Peyer's patch (tissue), 4 donors: ENCODE results near the gene FIZ1.

Experiments used
- POLR2A ChIP-seq, 2 donors: fragments of 450-650 bp; IDR thresholded peaks; one replicate each; pipeline ENCODE4 v1.5.1; 2017; ENCODE audit warnings: antibody characterized with exemption in 2 of 2, mild to moderate bottlenecking in 2 of 2, moderate library complexity in 2 of 2
- TF ChIP-seq, protein P1 (sequence below), 6 experiments: fragments of 450-650 bp in 4 of 6; fragments of 200-600 bp in 2 of 6; sonication (generic) in 1 of 6; IDR thresholded peaks; one replicate each; pipeline ENCODE4 v1.5.1; 2017 to 2019; ENCODE audit warnings: antibody characterized with exemption in 6 of 6, mild to moderate bottlenecking in 3 of 6, moderate library complexity in 1 of 6

- TF ChIP-seq, protein P1, sequence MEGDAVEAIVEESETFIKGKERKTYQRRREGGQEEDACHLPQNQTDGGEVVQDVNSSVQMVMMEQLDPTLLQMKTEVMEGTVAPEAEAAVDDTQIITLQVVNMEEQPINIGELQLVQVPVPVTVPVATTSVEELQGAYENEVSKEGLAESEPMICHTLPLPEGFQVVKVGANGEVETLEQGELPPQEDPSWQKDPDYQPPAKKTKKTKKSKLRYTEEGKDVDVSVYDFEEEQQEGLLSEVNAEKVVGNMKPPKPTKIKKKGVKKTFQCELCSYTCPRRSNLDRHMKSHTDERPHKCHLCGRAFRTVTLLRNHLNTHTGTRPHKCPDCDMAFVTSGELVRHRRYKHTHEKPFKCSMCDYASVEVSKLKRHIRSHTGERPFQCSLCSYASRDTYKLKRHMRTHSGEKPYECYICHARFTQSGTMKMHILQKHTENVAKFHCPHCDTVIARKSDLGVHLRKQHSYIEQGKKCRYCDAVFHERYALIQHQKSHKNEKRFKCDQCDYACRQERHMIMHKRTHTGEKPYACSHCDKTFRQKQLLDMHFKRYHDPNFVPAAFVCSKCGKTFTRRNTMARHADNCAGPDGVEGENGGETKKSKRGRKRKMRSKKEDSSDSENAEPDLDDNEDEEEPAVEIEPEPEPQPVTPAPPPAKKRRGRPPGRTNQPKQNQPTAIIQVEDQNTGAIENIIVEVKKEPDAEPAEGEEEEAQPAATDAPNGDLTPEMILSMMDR (IDR thresholded peaks at IDR 0.05) = no peak
- TF ChIP-seq POLR2A (IDR thresholded peaks at IDR 0.05) = no peak
These were observed 22.4 kb upstream of the FIZ1 start for GRCh38 chr19:55621673-55622231.
